BLaER1 (cell line): ENCODE data around the gene ADPRS.

Source experiments
- H3K27ac ChIP-seq: shearing (Covaris generic); formaldehyde crosslinking; 2 replicates; pipeline ENCODE4 v1.8.1; 2022
- H3K27me3 ChIP-seq: shearing (Covaris generic); formaldehyde crosslinking; 2 replicates; pipeline ENCODE4 v1.8.1; 2022
- H3K36me3 ChIP-seq: shearing (Covaris generic); formaldehyde crosslinking; 2 replicates; pipeline ENCODE4 v1.8.1; 2022
- H3K4me1 ChIP-seq: shearing (Covaris generic); formaldehyde crosslinking; 2 replicates; pipeline ENCODE4 v1.8.1; 2022
- H3K4me2 ChIP-seq: shearing (Covaris generic); formaldehyde crosslinking; 2 replicates; pipeline ENCODE4 v1.8.1; 2022
- H3K4me3 ChIP-seq: shearing (Covaris generic); formaldehyde crosslinking; 2 replicates; pipeline ENCODE4 v1.8.1; 2022
- H3K9ac ChIP-seq: shearing (Covaris generic); formaldehyde crosslinking; 2 replicates; pipeline ENCODE4 v1.8.1; 2022
- H3K9me3 ChIP-seq: shearing (Covaris generic); formaldehyde crosslinking; 2 replicates; pipeline ENCODE4 v1.8.1; 2022
- H4K20me1 ChIP-seq: shearing (Covaris generic); formaldehyde crosslinking; 2 replicates; pipeline ENCODE4 v1.8.1; 2022
- Cebpa-rat ChIP-seq: shearing (Covaris generic); IDR thresholded peaks from 2 replicates; pipeline ENCODE4 v1.8.1; 2022

Gene ADPRS

DNA sequence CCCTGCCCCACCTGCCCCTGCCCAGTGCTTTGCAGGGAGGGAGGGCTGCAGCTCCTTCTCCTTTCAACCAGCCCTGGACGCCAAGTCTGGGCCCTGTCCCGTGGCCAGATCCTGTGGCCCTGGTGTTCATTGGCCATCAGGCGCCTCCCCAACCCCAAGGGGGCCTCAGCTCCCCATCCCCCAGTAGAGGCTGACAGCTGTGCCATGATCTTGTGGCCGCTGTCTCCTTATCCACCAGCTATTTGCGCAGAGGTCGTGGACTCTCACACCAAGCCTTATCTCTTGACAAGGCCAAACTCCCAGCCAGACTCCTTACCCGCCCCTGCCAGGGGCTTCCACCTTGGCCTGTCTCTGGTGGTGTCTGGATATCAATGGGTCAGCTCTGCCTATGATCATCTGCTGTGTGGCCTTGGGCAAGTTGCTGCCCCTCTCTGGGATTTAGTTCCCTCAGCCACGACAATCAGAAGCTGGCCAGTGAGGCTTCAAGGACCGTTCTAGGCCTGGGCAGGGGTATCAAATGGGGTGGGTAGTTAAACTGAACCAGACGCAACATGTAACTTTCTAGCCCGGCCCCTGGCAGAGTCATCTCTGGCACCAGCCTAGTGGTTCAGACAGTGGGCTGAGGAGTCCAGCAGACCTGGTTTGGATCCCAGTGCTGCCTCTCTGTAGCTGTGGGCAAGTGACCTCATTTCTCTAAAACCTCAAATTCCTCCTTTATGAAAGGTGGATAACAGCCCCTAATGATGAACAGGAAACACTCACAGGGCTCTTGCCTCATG is 39.6 kb downstream of the ADPRS start:
- Histone ChIP-seq H3K4me3 (no peak overlapping the region), H3K27me3 (peaks cover 32% of the 10 kb centered on the region), H3K27ac (no peak overlapping the region), H3K4me2 (no peak overlapping the region), H3K9me3 (no peaks in the 10 kb centered on the region), H3K9ac (no peak overlapping the region), H3K4me1 (peaks cover 36% of the 10 kb centered on the region), H4K20me1 (no peaks in the 10 kb centered on the region), H3K36me3 (no peaks in the 10 kb centered on the region)
- TF ChIP-seq Cebpa-rat, result no peak

- Histone ChIP-seq H3K36me3 (no peaks in the 10 kb centered on the region), H3K9me3 (no peaks in the 10 kb centered on the region), H3K4me2 (no peak overlapping the region), H3K4me3 (no peak overlapping the region), H3K27me3 (peaks cover 26% of the 10 kb centered on the region), H3K27ac (no peak overlapping the region), H3K4me1 (peaks cover 31% of the 10 kb centered on the region), H4K20me1 (no peaks in the 10 kb centered on the region), H3K9ac (no peak overlapping the region)
- no peak for TF ChIP-seq Cebpa-rat
These were observed 40.2 kb downstream of the ADPRS start for GRCh38 chr1:36128905-36129206.

DNA sequence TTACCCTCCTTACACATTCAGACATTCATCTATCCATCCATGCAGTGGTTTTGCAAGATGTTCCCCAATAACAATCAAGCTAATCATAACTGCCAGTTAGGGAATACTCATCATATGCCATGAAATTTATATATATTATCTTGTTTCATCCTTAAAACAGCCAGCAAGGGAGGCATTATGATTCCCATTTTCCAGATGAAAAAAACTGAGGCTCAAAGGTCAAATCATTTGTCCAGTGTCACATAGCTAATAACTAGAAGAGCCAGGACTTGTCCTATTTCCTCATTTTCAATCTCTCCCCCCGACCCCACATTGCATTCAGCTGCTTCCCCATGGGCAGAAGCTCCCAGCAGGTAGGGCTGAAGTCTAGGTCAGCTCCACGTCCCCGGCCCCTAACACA is 43.3 kb downstream of the ADPRS start:
- no peak overlapping the region for H3K4me3 ChIP-seq
- H3K4me2 ChIP-seq, result no peak overlapping the region
- peaks cover 12% of the 10 kb centered on the region for H3K36me3 ChIP-seq
- no peak overlapping the region for H3K27ac ChIP-seq
- no peaks in the 10 kb centered on the region; the same call in 1 of the 2 replicates for H4K20me1 ChIP-seq
- H3K4me1 ChIP-seq, result peaks cover 8% of the 10 kb centered on the region; the same call in 1 of the 2 replicates
- TF ChIP-seq Cebpa-rat, result no peak
- H3K9ac ChIP-seq, result no peak overlapping the region
- H3K27me3 ChIP-seq, result no peaks in the 10 kb centered on the region
- no peaks in the 10 kb centered on the region for H3K9me3 ChIP-seq

DNA sequence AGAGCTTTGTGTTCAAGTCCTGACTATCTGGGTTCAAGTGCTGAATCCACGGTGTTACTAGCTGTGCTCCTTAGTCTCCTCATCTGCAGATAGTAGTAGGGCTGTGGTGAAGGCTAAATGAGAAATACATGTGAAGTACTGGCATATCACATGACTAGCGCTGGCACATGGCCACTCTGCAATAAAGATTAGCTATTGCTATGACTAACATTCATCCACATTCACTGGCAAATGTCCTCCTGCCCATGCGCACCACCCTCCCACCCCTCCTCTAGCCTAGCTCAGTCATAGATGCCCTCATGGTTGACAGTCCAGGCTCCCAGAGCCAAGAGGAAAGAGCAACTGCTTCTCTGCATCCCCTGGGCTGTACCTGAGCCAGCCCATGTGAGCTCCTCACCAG is 44.8 kb downstream of the ADPRS start:
- Histone ChIP-seq H3K36me3 (peaks cover 27% of the 10 kb centered on the region), H4K20me1 (peaks cover 10% of the 10 kb centered on the region; the same call in 1 of the 2 replicates), H3K9me3 (no peaks in the 10 kb centered on the region), H3K4me1 (no peaks in the 10 kb centered on the region), H3K9ac (no peak overlapping the region), H3K4me2 (no peak overlapping the region), H3K4me3 (no peak overlapping the region), H3K27me3 (no peaks in the 10 kb centered on the region), H3K27ac (no peak overlapping the region)
- no peak for TF ChIP-seq Cebpa-rat

DNA sequence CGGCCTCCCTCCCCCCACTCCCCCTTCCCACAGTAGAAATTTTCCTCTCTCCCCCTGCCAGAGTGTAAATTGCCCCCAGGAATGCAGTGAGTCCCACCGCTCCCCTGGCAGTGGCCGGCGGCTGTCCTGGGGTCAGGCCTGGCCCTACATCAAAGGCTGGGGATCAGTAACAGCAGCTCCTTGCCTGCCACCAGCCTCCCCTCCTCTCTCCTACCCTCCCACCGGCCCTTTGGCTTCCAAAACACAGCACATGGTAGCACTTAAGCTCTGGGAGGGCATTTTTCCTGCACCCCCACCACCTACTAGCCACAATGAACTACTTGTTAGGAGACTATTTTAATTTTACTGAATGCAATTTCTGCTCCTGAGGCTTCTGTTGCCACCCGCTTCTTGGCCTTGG is 45.3 kb downstream of the ADPRS start:
- TF ChIP-seq Cebpa-rat, result no peak
- Histone ChIP-seq H3K4me1 (no peaks in the 10 kb centered on the region), H3K27me3 (no peaks in the 10 kb centered on the region), H3K4me3 (no peak overlapping the region), H3K9me3 (no peaks in the 10 kb centered on the region), H3K27ac (no peak overlapping the region), H3K36me3 (peaks cover 32% of the 10 kb centered on the region), H3K9ac (no peak overlapping the region), H3K4me2 (no peak overlapping the region), H4K20me1 (peaks cover 11% of the 10 kb centered on the region; the same call in 1 of the 2 replicates)

DNA sequence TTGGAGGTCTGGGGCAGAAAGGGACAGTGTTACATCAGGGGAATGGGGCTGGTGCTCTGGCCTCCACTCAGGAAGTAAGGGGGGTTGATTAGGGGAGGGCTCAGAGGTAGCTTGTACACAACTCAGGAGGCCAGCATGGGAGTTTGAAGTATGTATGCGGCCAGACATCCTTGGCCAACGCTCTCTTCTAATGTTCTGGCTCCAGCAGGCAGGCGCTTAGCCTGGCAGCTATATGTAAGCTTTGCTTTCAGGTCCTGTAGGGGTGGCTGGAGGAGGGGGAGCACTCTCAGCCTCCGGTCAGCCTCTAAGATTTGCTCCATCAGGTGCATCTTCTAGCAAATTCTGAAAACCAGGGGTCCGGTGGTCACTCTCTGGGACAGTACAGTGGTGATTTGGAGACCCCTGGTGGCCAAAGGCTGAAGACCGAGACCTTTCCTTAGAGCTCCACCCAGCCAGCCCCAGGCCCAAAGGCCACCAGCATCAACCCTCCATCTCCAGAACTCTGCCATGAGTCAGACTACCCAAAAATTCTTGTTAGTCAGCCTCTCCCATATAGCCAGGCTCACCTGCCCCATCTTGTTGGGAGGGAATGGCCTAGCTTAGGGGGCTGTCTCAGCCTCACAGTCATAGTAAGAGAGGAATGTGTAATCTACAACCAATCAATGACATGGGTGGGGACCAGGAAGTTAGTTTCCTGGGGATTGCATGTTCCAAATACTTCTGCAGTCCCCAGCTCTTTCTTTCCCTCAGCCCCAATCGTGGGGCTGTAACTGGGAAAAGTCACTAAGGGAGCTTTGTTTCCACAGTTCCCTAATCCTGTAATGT is 46.0 kb downstream of the ADPRS start:
- TF ChIP-seq Cebpa-rat, result no peak
- H3K27ac ChIP-seq, result no peak overlapping the region
- H3K4me3 ChIP-seq, result no peak overlapping the region
- H3K9ac ChIP-seq, result no peak overlapping the region
- H3K4me2 ChIP-seq, result no peak overlapping the region
- peaks cover 18% of the 10 kb centered on the region; the same call in 1 of the 2 replicates for H4K20me1 ChIP-seq
- peaks cover 39% of the 10 kb centered on the region for H3K36me3 ChIP-seq
- no peaks in the 10 kb centered on the region for H3K9me3 ChIP-seq
- no peaks in the 10 kb centered on the region for H3K27me3 ChIP-seq
- H3K4me1 ChIP-seq, result no peaks in the 10 kb centered on the region

- Histone ChIP-seq H3K9me3 (no peaks in the 10 kb centered on the region), H3K27me3 (no peaks in the 10 kb centered on the region), H3K36me3 (peaks cover 45% of the 10 kb centered on the region), H3K9ac (no peak overlapping the region), H3K4me2 (no peak overlapping the region), H3K4me3 (no peak overlapping the region), H3K27ac (no peak overlapping the region), H4K20me1 (peaks cover 24% of the 10 kb centered on the region; the same call in 1 of the 2 replicates), H3K4me1 (no peaks in the 10 kb centered on the region)
- no peak for TF ChIP-seq Cebpa-rat
These were observed 46.6 kb downstream of the ADPRS start for GRCh38 chr1:36135330-36135667.

- Histone ChIP-seq H3K9ac (no peak overlapping the region), H3K4me1 (no peaks in the 10 kb centered on the region), H3K27me3 (no peaks in the 10 kb centered on the region), H3K9me3 (no peaks in the 10 kb centered on the region), H4K20me1 (peaks cover 28% of the 10 kb centered on the region; the same call in 1 of the 2 replicates), H3K4me2 (no peak overlapping the region), H3K4me3 (no peak overlapping the region), H3K36me3 (peaks cover 47% of the 10 kb centered on the region), H3K27ac (no peak overlapping the region)
- TF ChIP-seq Cebpa-rat, result no peak
These were observed 47.1 kb downstream of the ADPRS start for GRCh38 chr1:36135796-36136195.

DNA sequence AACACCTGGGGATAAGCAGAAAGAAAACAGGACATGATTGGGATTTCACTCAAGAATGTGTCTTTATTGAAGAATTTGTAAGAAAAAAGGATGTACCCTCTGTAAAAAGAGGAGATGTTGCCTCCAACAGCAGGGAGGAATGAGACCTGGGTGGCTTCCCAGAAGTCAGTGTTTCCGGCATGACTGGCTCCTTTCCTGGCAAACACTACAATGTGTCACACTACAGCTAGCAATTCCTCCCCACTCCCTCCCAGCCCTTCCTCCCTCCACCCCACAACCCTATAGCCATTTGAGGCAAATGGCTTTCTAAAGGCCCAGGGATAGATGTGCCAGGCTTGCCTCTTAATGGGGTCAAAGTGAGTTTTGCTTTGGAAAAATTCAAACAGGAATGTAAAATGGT is 47.8 kb downstream of the ADPRS start:
- Histone ChIP-seq H3K36me3 (peaks cover 52% of the 10 kb centered on the region), H3K4me2 (no peak overlapping the region), H3K27ac (no peak overlapping the region)

DNA sequence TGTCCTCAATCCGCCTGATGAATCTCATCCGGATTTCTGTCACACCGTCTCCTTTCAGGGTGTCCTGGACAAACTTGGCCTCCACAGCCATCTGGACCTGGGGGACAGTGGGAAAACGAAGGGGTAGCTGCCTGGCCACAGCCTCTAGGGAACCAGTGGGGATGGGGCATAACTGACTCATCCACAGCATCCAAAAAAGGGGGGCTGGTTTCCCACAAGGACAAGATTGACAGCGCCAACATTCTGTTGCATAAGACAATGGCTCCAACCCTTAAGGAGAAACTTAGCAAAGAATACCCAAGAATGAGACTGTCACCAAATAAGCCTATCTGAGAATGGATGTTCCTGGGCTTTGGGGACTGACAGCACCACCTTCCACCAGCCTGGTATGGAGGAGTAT is 48.5 kb downstream of the ADPRS start:
- TF ChIP-seq Cebpa-rat, result no peak
- Histone ChIP-seq H4K20me1 (peaks cover 43% of the 10 kb centered on the region), H3K9ac (no peak overlapping the region), H3K4me3 (no peak overlapping the region), H3K36me3 (peaks cover 54% of the 10 kb centered on the region), H3K4me2 (no peak overlapping the region), H3K27me3 (no peaks in the 10 kb centered on the region), H3K9me3 (no peaks in the 10 kb centered on the region), H3K4me1 (peaks cover 3% of the 10 kb centered on the region; the same call in 1 of the 2 replicates), H3K27ac (no peak overlapping the region)

More for the DNA sequence above, 47.8 kb downstream of the ADPRS start:
- TF ChIP-seq Cebpa-rat, result no peak
- H3K4me3 ChIP-seq, result no peak overlapping the region
- H3K9ac ChIP-seq, result no peak overlapping the region
- H3K4me1 ChIP-seq, result no peaks in the 10 kb centered on the region
- no peaks in the 10 kb centered on the region for H3K9me3 ChIP-seq
- peaks cover 36% of the 10 kb centered on the region for H4K20me1 ChIP-seq
- H3K27me3 ChIP-seq, result no peaks in the 10 kb centered on the region
